Spinal cord (tissue), 10 donors: ENCODE data around the gene G6PC2. TPM values are rescaled to one million over a fixed set of nuclear protein-coding genes. Genes with fewer than 3 reads are reported as not detected.

Experiments
- DNase-seq, 6 donors: peaks; one replicate each; pipeline versions ENCODE4 v3.0.0 to v3.0.0-alpha.2; 2013 to 2015; ENCODE audit warnings: low spot score in 6 of 6, low read depth in 4 of 6
- H3K27ac ChIP-seq: one replicate; pipeline ENCODE4 v1.5.1; 2013; ENCODE audit warnings: low read depth, low read length, control low read depth
- H3K27me3 ChIP-seq: one replicate; pipeline ENCODE4 v1.6.1; 2013; ENCODE audit warnings: low read length; ENCODE audit not compliant: control insufficient read depth, insufficient read depth
- H3K36me3 ChIP-seq: one replicate; pipeline ENCODE4 v1.6.1; 2013; ENCODE audit warnings: low read length; ENCODE audit not compliant: control insufficient read depth, insufficient read depth
- H3K4me1 ChIP-seq: one replicate; pipeline ENCODE4 v1.6.1; 2013; ENCODE audit warnings: low read length; ENCODE audit not compliant: control insufficient read depth, insufficient read depth
- H3K4me3 ChIP-seq: one replicate; pipeline ENCODE4 v1.5.1; 2013; ENCODE audit warnings: low read depth, low read length, control low read depth
- H3K9me3 ChIP-seq: one replicate; pipeline ENCODE4 v1.6.1; 2013; ENCODE audit warnings: low read length; ENCODE audit not compliant: control insufficient read depth, insufficient read depth
- WGBS: methylation state at CpG from one replicate; pipeline ENCODE4 v1.1.5; 2013; ENCODE audit warnings: missing lambda C conversion rate; ENCODE audit not compliant: insufficient coverage; 5-methylcytosine and 5-hydroxymethylcytosine counted together
- polyA plus RNA-seq, 2 donors: library from polyadenylated mRNA; unstranded; fragments of 120-200 nt; gene quantifications; one replicate each; pipeline ENCODE4 v1.2.1, GENCODE V29; 2013; ENCODE audit not compliant: insufficient read length in 2 of 2
- total RNA-seq, 2 donors: library from RNA; depleted of rRNA in 1 of 2; stranded (reverse); fragments of 120-200 nt in 1 of 2; fragments of >200 nt in 1 of 2; gene quantifications; one replicate each; pipeline versions ENCODE4 v1.2.3 to v1.2.4, GENCODE V29; 2013 to 2014
- donor health status: healthy.

The G6PC2 gene
- total and polyA plus RNA-seq, 4 donors, result 0.09 to 0.11 TPM; not detected in 2

DNA sequence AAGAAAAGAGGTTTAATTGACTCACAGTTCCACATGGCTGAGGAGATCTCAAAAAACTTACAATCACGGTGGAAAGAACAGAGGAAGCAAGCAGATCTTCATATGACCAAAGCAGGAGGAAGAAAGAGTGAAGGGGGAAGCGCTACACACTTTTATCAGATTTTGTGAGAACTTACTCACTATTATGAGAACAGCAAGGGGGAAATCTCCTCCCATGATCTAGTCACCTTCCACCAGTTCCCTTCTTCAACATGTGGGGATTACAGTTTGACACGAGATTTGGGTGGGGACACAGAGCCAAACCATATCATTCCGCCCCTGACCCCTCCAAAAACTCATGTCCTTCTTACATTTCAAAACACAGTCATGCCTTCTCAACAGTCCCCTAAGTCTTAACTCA, 54.2 kb downstream of the G6PC2 start:
- DNase-seq, result no peak
- no peak overlapping the region for H3K4me3 ChIP-seq
- H3K27me3 ChIP-seq, result no peaks in the 10 kb centered on the region
- no peaks in the 10 kb centered on the region for H3K36me3 ChIP-seq
- no peaks in the 10 kb centered on the region for H3K9me3 ChIP-seq
- H3K27ac ChIP-seq, result no peak overlapping the region
- no peaks in the 10 kb centered on the region for H3K4me1 ChIP-seq
- 90% methylated on average over 2 of the region's 4 CpGs for WGBS

DNA sequence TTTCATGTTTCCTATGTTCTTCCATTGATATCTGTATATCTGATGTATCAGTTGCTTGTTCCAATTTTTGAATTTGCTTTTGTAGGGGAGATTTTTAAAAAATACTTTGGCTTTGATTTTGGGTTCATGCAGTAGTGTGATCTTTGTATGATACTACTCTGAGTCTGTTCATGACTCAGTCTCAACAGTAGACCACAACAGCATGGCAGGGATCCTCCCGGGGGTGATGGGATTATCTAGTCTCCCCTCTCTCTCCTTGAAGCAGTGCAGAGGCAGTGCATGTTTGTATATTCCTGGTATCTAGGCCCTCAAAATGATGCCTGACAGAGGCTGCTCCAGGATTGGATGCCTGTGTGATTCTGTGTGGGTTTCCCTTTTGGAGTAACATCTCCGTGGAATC, 55.3 kb downstream of the G6PC2 start:
- DNase-seq, result no peak
- H3K9me3 ChIP-seq, result no peaks in the 10 kb centered on the region
- WGBS, result 100% methylated on average over 1 of the region's 2 CpGs

More for the DNA sequence above, 55.3 kb downstream of the G6PC2 start:
- Histone ChIP-seq H3K4me1 (no peaks in the 10 kb centered on the region), H3K4me3 (no peak overlapping the region), H3K27me3 (no peaks in the 10 kb centered on the region), H3K27ac (no peak overlapping the region), H3K36me3 (no peaks in the 10 kb centered on the region)

Other genes starting within 250 kb of the G6PC2 start
- 10 to 100 TPM; 11.8 to 20.4 TPM for gene NOSTRIN, start 98.7 kb upstream of the G6PC2 start, total RNA-seq
- gene NOSTRIN, start 98.7 kb upstream of the G6PC2 start, polyA plus RNA-seq, result 10 to 100 TPM; 11.4 to 16.0 TPM
- 1 to 10 TPM; 6.9 to 9.4 TPM for gene SPC25, start 10.9 kb upstream of the G6PC2 start, total RNA-seq
- 10 to 100 TPM; 10.3 to 10.4 TPM for gene SPC25, start 10.9 kb upstream of the G6PC2 start, polyA plus RNA-seq
- under 1 TPM; 0.20 to 0.66 TPM for gene ABCB11, start 130.0 kb downstream of the G6PC2 start, total RNA-seq
- gene ABCB11, start 130.0 kb downstream of the G6PC2 start, polyA plus RNA-seq, result under 1 TPM; 0.19 to 0.30 TPM
- 1 to 10 TPM; 2.5 to 4.6 TPM for gene DHRS9, start 168.3 kb downstream of the G6PC2 start, total RNA-seq
- gene DHRS9, start 168.3 kb downstream of the G6PC2 start, polyA plus RNA-seq, result 1 to 10 TPM; 3.3 to 8.9 TPM